Upper lobe of left lung (tissue), 6 donors: ENCODE results near the gene SELENOK. TPM values are rescaled to one million over a fixed set of nuclear protein-coding genes. Genes with fewer than 3 reads are reported as not detected.

Experiments
- ATAC-seq, 2 donors: fragments of 200-7000 bp; cut with Tn5 transposase; one replicate each; pipeline ENCODE4 v1.9.1; 2022; ENCODE audit warnings: mild to moderate bottlenecking in 2 of 2, moderate library complexity in 2 of 2; ENCODE audit not compliant: low FRiP score in 2 of 2
- DNase-seq, 2 donors: peaks; one replicate each; pipeline ENCODE4 v3.0.0-alpha.2; 2019 to 2020
- H3K27ac ChIP-seq, 4 donors: fragments of 200-600 bp; sonication (generic); one replicate each; pipeline ENCODE4 v1.5.1; 2016 to 2019
- H3K27me3 ChIP-seq, 4 donors: fragments of 200-600 bp; sonication (generic); one replicate each; pipeline ENCODE4 v1.5.1; 2017 to 2019
- H3K36me3 ChIP-seq, 4 donors: fragments of 200-600 bp; sonication (generic); one replicate each; pipeline ENCODE4 v1.5.1; 2016 to 2019
- H3K4me1 ChIP-seq, 4 donors: fragments of 200-600 bp; sonication (generic); one replicate each; pipeline ENCODE4 v1.5.1; 2018 to 2019
- H3K4me3 ChIP-seq, 4 donors: fragments of 200-600 bp; sonication (generic); one replicate each; pipeline ENCODE4 v1.5.1; 2017 to 2019; ENCODE audit warnings: mild to moderate bottlenecking in 2 of 4, moderate library complexity in 1 of 4
- H3K9me3 ChIP-seq, 4 donors: fragments of 200-600 bp; sonication (generic); one replicate each; pipeline ENCODE4 v1.5.1; 2018 to 2019
- CTCF ChIP-seq, 6 experiments: fragments of 450-650 bp in 4 of 6; fragments of 200-600 bp in 2 of 6; sonication (generic) in 2 of 6; IDR thresholded peaks; one replicate each; pipeline ENCODE4 v1.5.1; 2016 to 2019; ENCODE audit warnings: antibody characterized with exemption in 6 of 6
- EP300 ChIP-seq, 4 donors: sonication (generic); formaldehyde crosslinking; IDR thresholded peaks; one replicate each; pipeline ENCODE4 v1.5.1; 2017; ENCODE audit warnings: antibody characterized with exemption in 4 of 4, control low read depth in 2 of 4
- POLR2A ChIP-seq, 4 donors: fragments of 450-650 bp; IDR thresholded peaks; one replicate each; pipeline ENCODE4 v1.5.1; 2016 to 2017; ENCODE audit warnings: antibody characterized with exemption in 4 of 4, mild to moderate bottlenecking in 2 of 4
- POLR2AphosphoS5 ChIP-seq, 2 donors: sonication (generic); formaldehyde crosslinking; IDR thresholded peaks; one replicate each; pipeline ENCODE4 v1.5.1; 2017; ENCODE audit warnings: antibody characterized with exemption in 2 of 2
- WGBS, 2 donors: methylation state at CpG; one replicate each; pipeline ENCODE4 v1.1.5; 2017 to 2018; 5-methylcytosine and 5-hydroxymethylcytosine counted together
- total RNA-seq, 6 donors: library from RNA; depleted of rRNA in 4 of 6; stranded (reverse); fragments of >200 nt in 4 of 6; gene quantifications; one replicate each; pipeline versions ENCODE4 v1.1.0 to v1.2.1, GENCODE V29; 2016 to 2021
- donor health status: DM: no; HTN: no; CAD: no; lungs with moderate emphysema.
- donor health status: DM: no; HTN: yes; CAD: no; lungs with severe emphysema.

The SELENOK gene
- total RNA-seq, 6 donors from 2014 or later: 9.4 to 97.3 (median 44.0) TPM

- no peaks in the 10 kb centered on the region for H3K9me3 ChIP-seq
- H3K27ac ChIP-seq: peak within 1 kb of the TSS; percentile 85 to 92 (median 89)
- no peaks in the 10 kb centered on the region for H3K27me3 ChIP-seq
- ATAC-seq (peak; percentile 96 to 99), DNase-seq (peak; percentile 90 to 98)
- TF ChIP-seq POLR2AphosphoS5 (IDR thresholded peaks at IDR 0.05): peak; percentile 81 to 87
- no peak for TF ChIP-seq EP300 (IDR thresholded peaks at IDR 0.05)
- peak in 2 of 4 donors; percentile 66 to 85 for TF ChIP-seq POLR2A (IDR thresholded peaks at IDR 0.05)
- TF ChIP-seq CTCF (IDR thresholded peaks at IDR 0.05): peak in 3 of 6 experiments; percentile 29 to 72 (median 51)
- peaks cover 18 to 68% (median 34%) of the 10 kb centered on the region in 4 donors for H3K36me3 ChIP-seq
- H3K4me3 ChIP-seq: peak within 1 kb of the TSS; percentile 56 to 89 (median 78)
- WGBS, 2 donors: 1 to 7% methylated on average over 18 to 33 of the region's 65 CpGs
- H3K4me1 ChIP-seq: peaks cover 9 to 17% (median 13%) of the 10 kb centered on the region in 4 donors
Measured at GRCh38 chr3:53881691-53882593, 9.7 kb downstream of the SELENOK start, which contains the start of gene ACTR8. Gene ACTR8, minus strand, starts transcription at chr3:53882152. Its CDS starts 51 bp downstream, at chr3:53882101.

GRCh38 chr3:53880396-53881345 lies 11.0 kb downstream of the SELENOK start:
- Histone ChIP-seq H3K4me3 (peak overlapping the region; percentile 56 to 89 (median 78)), H3K36me3 (peaks cover 29 to 69% (median 45%) of the 10 kb centered on the region in 4 donors), H3K27me3 (no peaks in the 10 kb centered on the region), H3K9me3 (no peaks in the 10 kb centered on the region), H3K27ac (peak overlapping the region in 1 of 4 donors; percentile 92), H3K4me1 (peaks cover 9 to 17% (median 13%) of the 10 kb centered on the region in 4 donors)
- ATAC-seq (no peak), DNase-seq (no peak)
- WGBS, 2 donors: 57 to 66% methylated on average over 10 of the region's 10 CpGs
- TF ChIP-seq EP300 (IDR thresholded peaks at IDR 0.05) (no peak), CTCF (IDR thresholded peaks at IDR 0.05) (no peak), POLR2AphosphoS5 (IDR thresholded peaks at IDR 0.05) (no peak), POLR2A (IDR thresholded peaks at IDR 0.05) (no peak)

- no peak for DNase-seq
- 93 to 95% methylated on average over 5 of the region's 5 CpGs for WGBS, 2 donors
- Histone ChIP-seq H3K36me3 (peaks cover 16 to 96% (median 56%) of the 10 kb centered on the region in 4 donors), H3K4me1 (no peaks in the 10 kb centered on the region), H3K27me3 (no peaks in the 10 kb centered on the region), H3K4me3 (no peak overlapping the region), H3K9me3 (no peaks in the 10 kb centered on the region), H3K27ac (no peak overlapping the region)
- no peak for ATAC-seq
- TF ChIP-seq POLR2AphosphoS5 (IDR thresholded peaks at IDR 0.05) (no peak), CTCF (IDR thresholded peaks at IDR 0.05) (no peak), POLR2A (IDR thresholded peaks at IDR 0.05) (no peak), EP300 (IDR thresholded peaks at IDR 0.05) (no peak)
Measured at GRCh38 chr3:53865732-53866499, 25.7 kb downstream of the SELENOK start.

GRCh38 chr3:53863145-53863544 lies 28.5 kb downstream of the SELENOK start:
- Histone ChIP-seq H3K9me3 (no peaks in the 10 kb centered on the region), H3K36me3 (peaks cover 6 to 77% (median 30%) of the 10 kb centered on the region in 4 donors), H3K27me3 (no peaks in the 10 kb centered on the region), H3K4me3 (no peak overlapping the region), H3K27ac (no peak overlapping the region), H3K4me1 (no peaks in the 10 kb centered on the region)
- WGBS, 2 donors: 83 to 93% methylated on average over 1 of the region's 1 CpG
- no peak for ATAC-seq
- no peak for DNase-seq
- no peak for TF ChIP-seq CTCF (IDR thresholded peaks at IDR 0.05)
- TF ChIP-seq EP300 (IDR thresholded peaks at IDR 0.05): no peak
- no peak for TF ChIP-seq POLR2A (IDR thresholded peaks at IDR 0.05)
- TF ChIP-seq POLR2AphosphoS5 (IDR thresholded peaks at IDR 0.05): no peak
